SK-N-SH treated with all-trans-retinoic acid at 6 μM for 48 hours (cell line): ENCODE data around the gene SPINK4.

ENCODE experiments used
- ATAC-seq: fragments of 200-7000 bp; cut with Tn5 transposase; 3 replicates; pipeline ENCODE4 v1.9.1; 2020; ENCODE audit warnings: mild to moderate bottlenecking, moderate library complexity
- ARNTL ChIP-seq: fragments of 450-650 bp; formaldehyde crosslinking; IDR thresholded peaks from 2 replicates; pipeline ENCODE4 v1.5.0; 2020; ENCODE audit warnings: low read depth, mild to moderate bottlenecking, moderate library complexity, borderline replicate concordance
- BACH2 ChIP-seq: fragments of 250-450 bp; sonication (Bioruptor Pico); IDR thresholded peaks from 2 replicates; pipeline ENCODE4 v1.9.0; 2021; ENCODE audit warnings: mild to moderate bottlenecking, borderline replicate concordance
- ESRRG ChIP-seq: fragments of 250-450 bp; sonication (Bioruptor Pico); IDR thresholded peaks from 2 replicates; pipeline ENCODE4 v1.6.1; 2021; ENCODE audit warnings: mild to moderate bottlenecking
- GLIS3 ChIP-seq: fragments of 250-450 bp; sonication (Bioruptor Pico); IDR thresholded peaks from 2 replicates; pipeline ENCODE4 v1.5.0; 2020; ENCODE audit warnings: mild to moderate bottlenecking, moderate library complexity
- ISL1 ChIP-seq: fragments of 250-450 bp; sonication (Bioruptor Pico); IDR thresholded peaks from 2 replicates; pipeline ENCODE4 v2.1.2; 2022; ENCODE audit warnings: mild to moderate bottlenecking, moderate library complexity
- OSR1 ChIP-seq: fragments of 250-450 bp; sonication (Bioruptor Pico); IDR thresholded peaks from 2 replicates; pipeline ENCODE4 v1.8.0; 2022; ENCODE audit warnings: moderate library complexity, mild to moderate bottlenecking, inconsistent platforms
- PPARA ChIP-seq: fragments of 250-450 bp; sonication (Bioruptor Pico); IDR thresholded peaks from 2 replicates; pipeline ENCODE4 v1.5.0; 2020; ENCODE audit warnings: mild to moderate bottlenecking, borderline replicate concordance
- SNAI2 ChIP-seq: fragments of 250-450 bp; sonication (Bioruptor Pico); IDR thresholded peaks from 2 replicates; pipeline ENCODE4 v1.5.0; 2020; ENCODE audit warnings: mild to moderate bottlenecking, moderate library complexity
- TCF4 ChIP-seq: fragments of 250-450 bp; sonication (Bioruptor Pico); IDR thresholded peaks from 2 replicates; pipeline ENCODE4 v1.8.0; 2021; ENCODE audit warnings: mild to moderate bottlenecking, moderate library complexity, borderline replicate concordance
- TOX ChIP-seq: fragments of 250-450 bp; sonication (Bioruptor Pico); IDR thresholded peaks from 2 replicates; pipeline ENCODE4 v1.8.0; 2021; ENCODE audit warnings: mild to moderate bottlenecking, moderate library complexity, borderline replicate concordance
- ZC3H10 ChIP-seq: fragments of 250-450 bp; sonication (Bioruptor Pico); IDR thresholded peaks from 2 replicates; pipeline ENCODE4 v1.5.1; 2021; ENCODE audit warnings: mild to moderate bottlenecking, moderate library complexity
- ZFP30 ChIP-seq: fragments of 450-650 bp; formaldehyde crosslinking; IDR thresholded peaks from 2 replicates; pipeline ENCODE4 v1.5.0; 2022; ENCODE audit warnings: mild to moderate bottlenecking, moderate library complexity
- ZNF565 ChIP-seq: fragments of 450-650 bp; formaldehyde crosslinking; conservative IDR thresholded peaks from 2 replicates; pipeline ENCODE4 v1.5.0; 2020; ENCODE audit warnings: low read depth, mild to moderate bottlenecking, moderate library complexity
- ZNF70 ChIP-seq: fragments of 450-650 bp; formaldehyde crosslinking; IDR thresholded peaks from 2 replicates; pipeline ENCODE4 v1.5.0; 2020; ENCODE audit warnings: mild to moderate bottlenecking, moderate library complexity
- TF ChIP-seq, protein P1 (sequence below): fragments of 250-450 bp; sonication (Bioruptor Pico); IDR thresholded peaks from 2 replicates; pipeline ENCODE4 v1.5.1; 2020; ENCODE audit warnings: low read depth, mild to moderate bottlenecking, moderate library complexity
- TF ChIP-seq, protein P2 (sequence below): fragments of 250-450 bp; sonication (Bioruptor Pico); IDR thresholded peaks from 2 replicates; pipeline ENCODE4 v1.8.0; 2020; ENCODE audit warnings: mild to moderate bottlenecking, moderate library complexity, borderline replicate concordance
- TF ChIP-seq, protein P3 (sequence below): fragments of 250-450 bp; sonication (Bioruptor Pico); IDR thresholded peaks from 2 replicates; pipeline ENCODE4 v1.5.0; 2020; ENCODE audit warnings: mild to moderate bottlenecking, moderate library complexity
- TF ChIP-seq, protein P4 (sequence below): fragments of 250-450 bp; sonication (Bioruptor Pico); IDR thresholded peaks from 2 replicates; pipeline ENCODE4 v1.8.0; 2021; ENCODE audit warnings: low read depth, mild to moderate bottlenecking, moderate library complexity, borderline replicate concordance

Gene SPINK4

DNA sequence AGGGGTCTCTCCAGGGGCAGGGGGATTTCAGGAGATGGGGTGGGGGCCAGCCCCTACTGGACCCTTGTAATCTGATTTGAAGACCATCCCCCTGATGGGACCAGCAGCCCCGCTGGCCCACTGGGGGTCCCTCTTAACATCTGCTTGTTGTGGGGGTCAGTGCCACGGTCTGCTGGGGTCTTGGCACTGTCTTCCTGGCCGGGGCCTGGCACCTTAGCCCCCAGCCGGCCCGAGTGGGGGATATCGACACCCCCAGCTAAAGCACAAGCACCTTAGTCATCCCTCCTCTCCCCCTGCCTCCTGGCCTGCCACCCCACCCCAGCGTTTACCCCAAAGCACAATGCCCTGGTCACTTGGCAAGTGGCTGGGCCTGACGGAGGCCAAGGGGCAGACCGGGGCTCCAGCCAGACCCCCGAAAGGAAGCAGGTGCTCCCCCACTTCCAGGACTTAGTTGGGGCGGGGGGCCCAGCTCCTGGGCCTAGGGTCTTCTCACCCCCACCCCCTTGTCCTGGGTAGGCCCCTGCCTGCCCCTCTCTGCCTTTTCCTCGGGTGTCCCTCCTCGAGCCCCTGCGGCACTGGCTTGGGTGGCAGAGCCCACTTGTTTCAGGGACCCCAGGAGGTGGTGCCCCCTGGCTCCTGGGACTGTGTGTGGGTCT, 49.0 kb downstream of the SPINK4 start (continued):
- TF ChIP-seq, protein P1, sequence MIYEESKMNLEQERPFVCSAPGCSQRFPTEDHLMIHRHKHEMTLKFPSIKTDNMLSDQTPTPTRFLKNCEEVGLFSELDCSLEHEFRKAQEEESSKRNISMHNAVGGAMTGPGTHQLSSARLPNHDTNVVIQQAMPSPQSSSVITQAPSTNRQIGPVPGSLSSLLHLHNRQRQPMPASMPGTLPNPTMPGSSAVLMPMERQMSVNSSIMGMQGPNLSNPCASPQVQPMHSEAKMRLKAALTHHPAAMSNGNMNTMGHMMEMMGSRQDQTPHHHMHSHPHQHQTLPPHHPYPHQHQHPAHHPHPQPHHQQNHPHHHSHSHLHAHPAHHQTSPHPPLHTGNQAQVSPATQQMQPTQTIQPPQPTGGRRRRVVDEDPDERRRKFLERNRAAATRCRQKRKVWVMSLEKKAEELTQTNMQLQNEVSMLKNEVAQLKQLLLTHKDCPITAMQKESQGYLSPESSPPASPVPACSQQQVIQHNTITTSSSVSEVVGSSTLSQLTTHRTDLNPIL = no peak
- TF ChIP-seq, protein P2, sequence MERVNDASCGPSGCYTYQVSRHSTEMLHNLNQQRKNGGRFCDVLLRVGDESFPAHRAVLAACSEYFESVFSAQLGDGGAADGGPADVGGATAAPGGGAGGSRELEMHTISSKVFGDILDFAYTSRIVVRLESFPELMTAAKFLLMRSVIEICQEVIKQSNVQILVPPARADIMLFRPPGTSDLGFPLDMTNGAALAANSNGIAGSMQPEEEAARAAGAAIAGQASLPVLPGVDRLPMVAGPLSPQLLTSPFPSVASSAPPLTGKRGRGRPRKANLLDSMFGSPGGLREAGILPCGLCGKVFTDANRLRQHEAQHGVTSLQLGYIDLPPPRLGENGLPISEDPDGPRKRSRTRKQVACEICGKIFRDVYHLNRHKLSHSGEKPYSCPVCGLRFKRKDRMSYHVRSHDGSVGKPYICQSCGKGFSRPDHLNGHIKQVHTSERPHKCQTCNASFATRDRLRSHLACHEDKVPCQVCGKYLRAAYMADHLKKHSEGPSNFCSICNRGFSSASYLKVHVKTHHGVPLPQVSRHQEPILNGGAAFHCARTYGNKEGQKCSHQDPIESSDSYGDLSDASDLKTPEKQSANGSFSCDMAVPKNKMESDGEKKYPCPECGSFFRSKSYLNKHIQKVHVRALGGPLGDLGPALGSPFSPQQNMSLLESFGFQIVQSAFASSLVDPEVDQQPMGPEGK (CRISPR knock-in tag) = no peak
- no peak for TF ChIP-seq ZNF565 (CRISPR knock-in tag)
- TF ChIP-seq ZC3H10 (CRISPR knock-in tag) = no peak
- TF ChIP-seq, all 23 proteins: peak for 0

DNA sequence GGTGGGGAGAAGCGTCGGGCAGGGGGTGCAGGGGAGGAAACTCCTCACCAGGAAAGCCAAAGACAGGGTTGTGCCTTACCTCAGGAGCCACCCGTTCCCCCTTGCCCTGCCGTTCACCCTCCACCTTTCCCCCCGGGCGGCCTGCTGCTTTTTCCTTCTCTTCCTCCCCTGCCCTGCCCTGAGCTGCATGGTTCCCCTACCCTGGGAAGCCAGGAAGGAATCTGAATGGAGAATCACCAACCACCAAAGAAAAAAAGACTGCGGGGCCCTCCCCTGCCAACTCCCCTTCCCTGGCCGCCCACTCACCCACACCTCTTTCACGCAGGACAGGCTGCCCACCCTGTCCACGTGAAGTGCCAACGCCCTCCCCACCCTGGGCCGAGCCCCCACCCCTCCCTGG, 49.5 kb downstream of the SPINK4 start:
- peak; percentile 1; the same call in 1 of the 3 replicates for ATAC-seq
- TF ChIP-seq TOX (no peak), BACH2 (CRISPR knock-in tag) (no peak), ZC3H10 (CRISPR knock-in tag) (no peak), GLIS3 (CRISPR knock-in tag) (no peak)
- TF ChIP-seq, protein P3, sequence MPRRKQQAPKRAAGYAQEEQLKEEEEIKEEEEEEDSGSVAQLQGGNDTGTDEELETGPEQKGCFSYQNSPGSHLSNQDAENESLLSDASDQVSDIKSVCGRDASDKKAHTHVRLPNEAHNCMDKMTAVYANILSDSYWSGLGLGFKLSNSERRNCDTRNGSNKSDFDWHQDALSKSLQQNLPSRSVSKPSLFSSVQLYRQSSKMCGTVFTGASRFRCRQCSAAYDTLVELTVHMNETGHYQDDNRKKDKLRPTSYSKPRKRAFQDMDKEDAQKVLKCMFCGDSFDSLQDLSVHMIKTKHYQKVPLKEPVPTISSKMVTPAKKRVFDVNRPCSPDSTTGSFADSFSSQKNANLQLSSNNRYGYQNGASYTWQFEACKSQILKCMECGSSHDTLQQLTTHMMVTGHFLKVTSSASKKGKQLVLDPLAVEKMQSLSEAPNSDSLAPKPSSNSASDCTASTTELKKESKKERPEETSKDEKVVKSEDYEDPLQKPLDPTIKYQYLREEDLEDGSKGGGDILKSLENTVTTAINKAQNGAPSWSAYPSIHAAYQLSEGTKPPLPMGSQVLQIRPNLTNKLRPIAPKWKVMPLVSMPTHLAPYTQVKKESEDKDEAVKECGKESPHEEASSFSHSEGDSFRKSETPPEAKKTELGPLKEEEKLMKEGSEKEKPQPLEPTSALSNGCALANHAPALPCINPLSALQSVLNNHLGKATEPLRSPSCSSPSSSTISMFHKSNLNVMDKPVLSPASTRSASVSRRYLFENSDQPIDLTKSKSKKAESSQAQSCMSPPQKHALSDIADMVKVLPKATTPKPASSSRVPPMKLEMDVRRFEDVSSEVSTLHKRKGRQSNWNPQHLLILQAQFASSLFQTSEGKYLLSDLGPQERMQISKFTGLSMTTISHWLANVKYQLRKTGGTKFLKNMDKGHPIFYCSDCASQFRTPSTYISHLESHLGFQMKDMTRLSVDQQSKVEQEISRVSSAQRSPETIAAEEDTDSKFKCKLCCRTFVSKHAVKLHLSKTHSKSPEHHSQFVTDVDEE (CRISPR knock-in tag) = no peak

DNA sequence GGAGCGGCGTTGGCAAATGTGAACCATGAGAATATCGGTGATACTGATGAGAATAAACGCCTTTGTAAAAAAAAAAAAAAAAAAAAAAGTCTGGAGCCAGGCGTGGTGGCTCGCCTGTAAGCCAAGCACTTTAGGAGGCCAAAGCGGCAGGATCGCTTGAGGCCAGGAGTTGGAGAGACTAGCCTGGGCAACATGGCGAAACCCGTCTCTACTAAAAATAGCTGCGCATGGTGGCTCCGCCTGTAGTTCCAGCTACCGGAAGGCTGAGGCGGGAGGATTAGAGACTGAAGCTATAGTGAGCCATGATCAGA, 49.9 kb downstream of the SPINK4 start:
- ATAC-seq = peak; percentile 59
- TF ChIP-seq, protein P4, sequence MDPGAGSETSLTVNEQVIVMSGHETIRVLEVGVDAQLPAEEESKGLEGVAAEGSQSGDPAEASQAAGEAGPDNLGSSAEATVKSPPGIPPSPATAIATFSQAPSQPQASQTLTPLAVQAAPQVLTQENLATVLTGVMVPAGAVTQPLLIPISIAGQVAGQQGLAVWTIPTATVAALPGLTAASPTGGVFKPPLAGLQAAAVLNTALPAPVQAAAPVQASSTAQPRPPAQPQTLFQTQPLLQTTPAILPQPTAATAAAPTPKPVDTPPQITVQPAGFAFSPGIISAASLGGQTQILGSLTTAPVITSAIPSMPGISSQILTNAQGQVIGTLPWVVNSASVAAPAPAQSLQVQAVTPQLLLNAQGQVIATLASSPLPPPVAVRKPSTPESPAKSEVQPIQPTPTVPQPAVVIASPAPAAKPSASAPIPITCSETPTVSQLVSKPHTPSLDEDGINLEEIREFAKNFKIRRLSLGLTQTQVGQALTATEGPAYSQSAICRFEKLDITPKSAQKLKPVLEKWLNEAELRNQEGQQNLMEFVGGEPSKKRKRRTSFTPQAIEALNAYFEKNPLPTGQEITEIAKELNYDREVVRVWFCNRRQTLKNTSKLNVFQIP (CRISPR knock-in tag) = no peak
- TF ChIP-seq OSR1 (no peak), TOX (no peak), SNAI2 (CRISPR knock-in tag) (no peak), ESRRG (CRISPR knock-in tag) (no peak), PPARA (no peak), ZNF70 (CRISPR knock-in tag) (no peak), ISL1 (CRISPR knock-in tag) (no peak), TCF4 (no peak), ARNTL (no peak), ZFP30 (CRISPR knock-in tag) (no peak)
- TF ChIP-seq, protein P2 (CRISPR knock-in tag) = no peak
- TF ChIP-seq, protein P1 = no peak
